Measurements from ENCODE around the gene PDGFC.

DNA sequence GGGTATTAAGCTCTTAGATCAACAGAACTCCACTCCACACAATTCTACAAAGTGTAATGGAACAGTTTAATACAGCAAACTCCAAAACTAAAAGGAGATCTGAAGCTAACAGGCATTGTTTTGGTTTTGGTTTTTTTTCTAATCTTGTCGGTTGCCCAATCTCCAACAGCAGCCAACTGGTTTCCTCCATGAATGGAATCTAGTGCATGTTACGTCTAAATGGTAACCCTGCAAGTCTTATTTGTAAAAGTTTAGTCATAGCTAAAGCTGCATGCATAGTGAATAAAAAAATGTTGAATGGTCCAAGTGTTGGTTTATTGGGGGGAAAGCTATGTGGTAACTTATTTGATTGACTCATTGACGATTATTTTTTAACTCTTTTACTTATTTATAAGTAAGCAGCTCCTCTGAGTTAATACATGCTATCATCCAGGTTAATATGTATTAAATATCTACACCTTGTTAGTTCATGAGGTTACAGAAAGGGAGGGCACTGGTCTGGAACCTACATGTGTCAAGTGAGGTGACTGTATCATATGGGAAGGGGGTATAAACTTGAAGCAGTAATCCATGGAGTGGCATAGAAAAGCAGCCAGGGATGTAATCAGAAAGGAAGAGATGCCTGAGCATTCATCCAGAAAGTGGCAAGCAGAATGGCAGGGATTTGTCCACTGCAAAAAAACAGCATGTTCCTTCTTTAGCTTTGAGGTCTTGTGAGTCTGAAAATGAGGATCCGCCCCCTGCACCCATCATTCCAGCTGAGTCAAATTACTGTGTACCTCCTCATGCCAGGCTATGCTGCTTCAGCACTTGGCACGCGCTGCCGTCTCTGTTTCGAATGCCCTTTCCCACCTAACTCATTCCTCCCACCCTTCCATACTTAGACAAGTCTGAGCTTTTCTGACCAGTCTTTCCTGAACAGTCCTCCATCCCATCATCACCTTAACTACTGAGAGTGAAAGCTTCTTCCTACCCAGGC is 81.7 kb downstream of the PDGFC start:
- TF ChIP-seq GATA2 (IDR thresholded peaks at IDR 0.05; ENCODE audit: low read depth, low read length) (no peak), GATA3 (IDR thresholded peaks at IDR 0.05; ENCODE audit: low read depth, low read length) (no peak)
